Breast epithelium (tissue), 4 donors: ENCODE data around the gene IRS1. TPM values are rescaled to one million over a fixed set of nuclear protein-coding genes. Genes with fewer than 3 reads are reported as not detected.
A peak's percentile ranks its signal among the peaks of the same experiment; 100 is the strongest.

Experiments used
- DNase-seq, 2 donors: peaks; one replicate each; pipeline ENCODE4 v3.0.0-alpha.2; 2019; ENCODE audit warnings: low spot score in 2 of 2
- H3K27ac ChIP-seq, 2 donors: fragments of 200-600 bp; sonication (generic) in 1 of 2; one replicate each; pipeline ENCODE4 v1.5.1; 2016 to 2019; ENCODE audit warnings: mild to moderate bottlenecking in 1 of 2
- H3K27me3 ChIP-seq, 2 donors: fragments of 200-600 bp; sonication (generic) in 1 of 2; one replicate each; pipeline versions ENCODE4 v1.5.1 to v1.6.0; 2017 to 2019; ENCODE audit warnings: control low read depth in 1 of 2, mild to moderate bottlenecking in 1 of 2
- H3K36me3 ChIP-seq: fragments of 200-600 bp; one replicate; pipeline ENCODE4 v1.5.1; 2019
- H3K4me1 ChIP-seq, 2 donors: fragments of 200-600 bp; sonication (generic); one replicate each; pipeline ENCODE4 v1.5.1; 2016 to 2019; ENCODE audit warnings: control low read depth in 1 of 2
- H3K4me3 ChIP-seq, 3 donors: fragments of 200-600 bp; sonication (generic); 1 replicate in 2 of 3; 2 replicates in 1 of 3; pipeline ENCODE4 v1.5.1; 2016 to 2019; ENCODE audit warnings: mild to moderate bottlenecking in 3 of 3, moderate library complexity in 2 of 3
- H3K9me3 ChIP-seq, 2 donors: fragments of 200-600 bp; sonication (generic) in 1 of 2; one replicate each; pipeline ENCODE4 v1.5.1; 2016 to 2019; ENCODE audit warnings: control low read depth in 1 of 2
- CTCF ChIP-seq, 3 donors: fragments of 450-650 bp; IDR thresholded peaks; one replicate each; pipeline ENCODE4 v1.5.1; 2016 to 2017; ENCODE audit warnings: antibody characterized with exemption in 3 of 3, mild to moderate bottlenecking in 3 of 3, moderate library complexity in 3 of 3
- POLR2A ChIP-seq: fragments of 450-650 bp; IDR thresholded peaks from one replicate; pipeline ENCODE4 v1.6.1; 2016; ENCODE audit warnings: antibody characterized with exemption, mild to moderate bottlenecking, moderate library complexity
- POLR2AphosphoS5 ChIP-seq, 3 donors: sonication (generic); formaldehyde crosslinking; IDR thresholded peaks; one replicate each; pipeline ENCODE4 v1.6.1; 2017; ENCODE audit warnings: antibody characterized with exemption in 3 of 3
- intact Hi-C: fragments of 100-400 bp; cut with DNase I; formaldehyde crosslinking; loops from one replicate; pipeline ENCODE4 v1.15.1; 2023; ENCODE audit warnings: low total_unique reads
- total RNA-seq, 3 donors: library from RNA; depleted of rRNA; stranded (reverse); fragments of >200 nt; gene quantifications; one replicate each; pipeline ENCODE4 v1.1.0, GENCODE V29; 2016

IRS1 gene
- total RNA-seq, 3 donors from 2014 or later: 18.4 to 48.3 (median 22.3) TPM

- DNase-seq: no peak
- H3K9me3 ChIP-seq: no peaks in the 10 kb centered on the region
- H3K4me1 ChIP-seq: peaks cover 0 to 7% of the 10 kb centered on the region in 2 donors
- H3K27ac ChIP-seq: peak overlapping the region; percentile 15 to 44
- intact Hi-C loops: no loop called here
- no peak for TF ChIP-seq POLR2A
- no peak for TF ChIP-seq POLR2AphosphoS5 (IDR thresholded peaks at IDR 0.05)
- no peak for TF ChIP-seq CTCF (IDR thresholded peaks at IDR 0.05)
- H3K36me3 ChIP-seq: no peaks in the 10 kb centered on the region
- H3K4me3 ChIP-seq: no peak overlapping the region
- no peaks in the 10 kb centered on the region for H3K27me3 ChIP-seq
Measured at GRCh38 chr2:226758921-226759640, 40.5 kb downstream of the IRS1 start.

- Histone ChIP-seq H3K4me1 (peaks cover 0 to 7% of the 10 kb centered on the region in 2 donors), H3K9me3 (no peaks in the 10 kb centered on the region), H3K36me3 (no peaks in the 10 kb centered on the region), H3K27me3 (no peaks in the 10 kb centered on the region), H3K4me3 (no peak overlapping the region), H3K27ac (peak overlapping the region; percentile 41 to 72)
- TF ChIP-seq POLR2A (no peak), POLR2AphosphoS5 (IDR thresholded peaks at IDR 0.05) (no peak), CTCF (IDR thresholded peaks at IDR 0.05) (no peak)
- DNase-seq: no peak
- intact Hi-C loops: no loop called here
Measured at GRCh38 chr2:226756131-226756530, 43.5 kb downstream of the IRS1 start.

- Histone ChIP-seq H3K27me3 (no peaks in the 10 kb centered on the region), H3K36me3 (no peaks in the 10 kb centered on the region), H3K4me1 (peaks cover 0 to 7% of the 10 kb centered on the region in 2 donors), H3K9me3 (no peaks in the 10 kb centered on the region), H3K4me3 (no peak overlapping the region), H3K27ac (peak overlapping the region; percentile 41 to 72)
- no peak for TF ChIP-seq POLR2A
- intact Hi-C loops: no loop called here
- DNase-seq: no peak
Measured at GRCh38 chr2:226755631-226756030, 44.0 kb downstream of the IRS1 start.

- DNase-seq: no peak
- H3K9me3 ChIP-seq: no peaks in the 10 kb centered on the region
- H3K36me3 ChIP-seq: no peaks in the 10 kb centered on the region
- no peak for TF ChIP-seq POLR2AphosphoS5 (IDR thresholded peaks at IDR 0.05)
- no peak for TF ChIP-seq CTCF (IDR thresholded peaks at IDR 0.05)
- TF ChIP-seq POLR2A: no peak
- no peak overlapping the region for H3K4me3 ChIP-seq
- intact Hi-C loops: no loop called here
- peaks cover 0 to 7% of the 10 kb centered on the region in 2 donors for H3K4me1 ChIP-seq
- peak overlapping the region; percentile 41 to 72 for H3K27ac ChIP-seq
- H3K27me3 ChIP-seq: no peaks in the 10 kb centered on the region
Measured at GRCh38 chr2:226754821-226755604, 44.6 kb downstream of the IRS1 start.

- Histone ChIP-seq H3K4me3 (no peak overlapping the region), H3K4me1 (peaks cover 0 to 15% of the 10 kb centered on the region in 2 donors), H3K27ac (peak overlapping the region in 1 of 2 donors; percentile 10), H3K27me3 (no peaks in the 10 kb centered on the region), H3K9me3 (no peaks in the 10 kb centered on the region), H3K36me3 (no peaks in the 10 kb centered on the region)
- TF ChIP-seq POLR2A: no peak
- TF ChIP-seq POLR2AphosphoS5 (IDR thresholded peaks at IDR 0.05): no peak
- no peak for TF ChIP-seq CTCF (IDR thresholded peaks at IDR 0.05)
- DNase-seq: no peak
- intact Hi-C loops: no loop called here
Measured at GRCh38 chr2:226752887-226753286, 46.7 kb downstream of the IRS1 start.
